ENCODE data around the gene SAMD3. TPM values are rescaled to one million over a fixed set of nuclear protein-coding genes. Genes with fewer than 3 reads are reported as not detected.

Gene SAMD3
- total and polyA plus RNA-seq, 2 of the 13 experiments (the other 11 are each of a cell fraction or from before 2014, with no cell fraction given): not detected

- no peak overlapping the region for H3K4me2 ChIP-seq (ENCODE audit: low read depth, low read length)
- H3K4me1 ChIP-seq (ENCODE audit: insufficient read depth, low read length): no peaks in the 10 kb centered on the region
- peaks cover 0 to 6% of the 10 kb centered on the region in 2 experiments; a peak in 1 of 5 replicates for H3K27me3 ChIP-seq (ENCODE audit: control insufficient read depth in 1 of 2, insufficient read depth in 2 of 2, low read length in 2 of 2)
- FAIRE-seq (no peak), DNase-seq (ENCODE audit: low spot score) (no peak), ATAC-seq (no peak)
- BruUV-seq (replicated peaks): no TSS peak
- no peak overlapping the region for H3K9ac ChIP-seq (ENCODE audit: insufficient read depth, low read depth, low read length)
- TF ChIP-seq MNT (IDR thresholded peaks at IDR 0.05) (peak; percentile 91), ZNF782 (CRISPR knock-in tag; IDR thresholded peaks at IDR 0.05; ENCODE audit: borderline replicate concordance) (no peak)
- no peak overlapping the region for H3K27ac ChIP-seq (ENCODE audit: extremely low read length, insufficient read depth, low read length)
- H3K36me3 ChIP-seq (replicated peaks in 1 of 2; ENCODE audit: control insufficient read depth in 1 of 2, insufficient read depth in 2 of 2, low read length in 2 of 2): no peaks in the 10 kb centered on the region
- no peak overlapping the region for H2AFZ ChIP-seq (ENCODE audit: low read length)
- no peaks in the 10 kb centered on the region for H3K9me3 ChIP-seq (ENCODE audit: low read length)
- POLR2A ChIA-PET: no interaction called here
- CTCF ChIA-PET (ENCODE audit: low intra/inter-chr PET ratio, low total read pairs): no interaction called here
- in situ Hi-C loops (cut with HindIII; ENCODE audit: extremely low pct_ligation_motif_present, low pct_unique_long_range_greater_than_20kb) (no loop called here), intact Hi-C loops (cut with micrococcal nuclease; ENCODE audit: unreplicated experiment) (no loop called here)
- no peaks in the 10 kb centered on the region for H3K79me2 ChIP-seq (ENCODE audit: insufficient read depth, low read length)
- no peaks in the 10 kb centered on the region for H4K20me1 ChIP-seq (ENCODE audit: insufficient read depth, low read length)
- WGBS (ENCODE audit: low lambda C conversion rate): 28% methylated on average over 6 of the region's 6 CpGs
- no peak overlapping the region for H3K4me3 ChIP-seq (replicated peaks in 1 of 3; ENCODE audit: insufficient read depth in 1 of 3, low read depth in 2 of 3, low read length in 3 of 3)
Observed at GRCh38 chr6:130152908-130153510, 69.7 kb downstream of the SAMD3 start.

GRCh38 chr6:130150906-130151305 is 71.8 kb downstream of the SAMD3 start:
- no peaks in the 10 kb centered on the region for H3K4me1 ChIP-seq (ENCODE audit: insufficient read depth, low read length)
- no peak overlapping the region for H3K9ac ChIP-seq (ENCODE audit: insufficient read depth, low read depth, low read length)
- no peaks in the 10 kb centered on the region for H4K20me1 ChIP-seq (ENCODE audit: insufficient read depth, low read length)
- H3K4me2 ChIP-seq (ENCODE audit: low read depth, low read length): no peak overlapping the region
- no peak for DNase-seq (ENCODE audit: low spot score)
- 32% methylated on average over 8 of the region's 8 CpGs for WGBS (ENCODE audit: low lambda C conversion rate)
- in situ Hi-C loops (cut with HindIII; ENCODE audit: extremely low pct_ligation_motif_present, low pct_unique_long_range_greater_than_20kb) (no loop called here), intact Hi-C loops (cut with micrococcal nuclease; ENCODE audit: unreplicated experiment) (no loop called here)
- no peak for ATAC-seq
- no peaks in the 10 kb centered on the region for H3K9me3 ChIP-seq (ENCODE audit: low read length)
- peaks cover 0 to 6% of the 10 kb centered on the region in 2 experiments; a peak in 1 of 5 replicates for H3K27me3 ChIP-seq (ENCODE audit: control insufficient read depth in 1 of 2, insufficient read depth in 2 of 2, low read length in 2 of 2)
- H3K79me2 ChIP-seq (ENCODE audit: insufficient read depth, low read length): no peaks in the 10 kb centered on the region
- ChIA-PET CTCF (ENCODE audit: low intra/inter-chr PET ratio, low total read pairs) (no interaction called here), POLR2A (no interaction called here)
- FAIRE-seq: no peak
- no peak overlapping the region for H3K4me3 ChIP-seq (replicated peaks in 1 of 3; ENCODE audit: insufficient read depth in 1 of 3, low read depth in 2 of 3, low read length in 3 of 3)
- no peak overlapping the region for H2AFZ ChIP-seq (ENCODE audit: low read length)
- BruUV-seq (replicated peaks): no TSS peak
- no peaks in the 10 kb centered on the region for H3K36me3 ChIP-seq (replicated peaks in 1 of 2; ENCODE audit: control insufficient read depth in 1 of 2, insufficient read depth in 2 of 2, low read length in 2 of 2)
- H3K27ac ChIP-seq (ENCODE audit: extremely low read length, insufficient read depth, low read length): no peak overlapping the region
- TF ChIP-seq ZNF101 (CRISPR knock-in tag; IDR thresholded peaks at IDR 0.05; ENCODE audit: borderline replicate concordance, low read depth) (no peak), SIN3A (IDR thresholded peaks at IDR 0.05; ENCODE audit: borderline replicate concordance, low read depth, low read length) (no peak), ZNF674 (CRISPR knock-in tag; IDR thresholded peaks at IDR 0.05; ENCODE audit: low read depth) (no peak), RFXANK (CRISPR knock-in tag; IDR thresholded peaks at IDR 0.05) (no peak), ZNF75D (CRISPR knock-in tag; IDR thresholded peaks at IDR 0.05; ENCODE audit: borderline replicate concordance) (no peak), GATAD1 (CRISPR knock-in tag; IDR thresholded peaks at IDR 0.05) (no peak), RELA (CRISPR knock-in tag; IDR thresholded peaks at IDR 0.05) (no peak), ZNF720 (CRISPR knock-in tag; IDR thresholded peaks at IDR 0.05) (no peak), GMEB2 (CRISPR knock-in tag; IDR thresholded peaks at IDR 0.05; ENCODE audit: low read depth) (no peak), ZNF546 (CRISPR knock-in tag; conservative IDR thresholded peaks at IDR 0.05) (no peak), ZNF597 (CRISPR knock-in tag; IDR thresholded peaks at IDR 0.05) (no peak), ZNF317 (CRISPR knock-in tag; IDR thresholded peaks at IDR 0.05) (no peak), LBX2 (CRISPR knock-in tag; IDR thresholded peaks at IDR 0.05; ENCODE audit: borderline replicate concordance) (no peak)
